Measurements from ENCODE around the gene NT5C2. TPM values are rescaled to one million over a fixed set of nuclear protein-coding genes. Genes with fewer than 3 reads are reported as not detected.
"Not testable (repeated sequence)": the region's sequence is repeated elsewhere in the genome, so short reads cannot be mapped to it uniquely, and the experiment has no call there.

NT5C2 gene
- total RNA-seq, 1 experiment from 2014 or later: 76.1 TPM

DNA sequence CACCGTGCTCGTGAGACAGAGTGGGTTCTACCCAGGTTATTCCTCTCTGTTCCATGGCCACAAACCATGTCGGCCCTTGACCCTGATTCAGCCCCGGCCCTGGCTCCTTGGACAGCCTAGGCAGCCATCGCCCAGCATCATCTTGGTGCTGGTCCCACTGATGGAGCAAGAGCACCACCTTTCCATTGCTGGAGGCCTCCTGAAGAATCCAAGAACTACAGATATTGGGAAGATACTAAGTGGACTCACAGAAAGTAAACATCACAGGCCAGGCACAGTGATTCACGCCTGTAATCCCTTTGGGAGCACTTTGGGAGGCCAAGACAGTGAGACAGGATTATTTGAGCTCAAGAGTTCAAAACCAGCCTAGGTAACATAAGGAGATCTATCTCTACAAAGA is 125.1 kb downstream of the NT5C2 start (continued):
- TF ChIP-seq FOXJ3 (CRISPR knock-in tag; IDR thresholded peaks at IDR 0.05; ENCODE audit: borderline replicate concordance) (no peak), NFE2L1 (CRISPR knock-in tag; IDR thresholded peaks at IDR 0.05) (no peak), NFYB (CRISPR knock-in tag; conservative IDR thresholded peaks at IDR 0.05; ENCODE audit: low read depth) (no peak), IRF2 (CRISPR knock-in tag; IDR thresholded peaks at IDR 0.05; ENCODE audit: borderline replicate concordance, low read depth) (no peak), ZBTB21 (CRISPR knock-in tag; IDR thresholded peaks at IDR 0.05; ENCODE audit: borderline replicate concordance) (no peak)

DNA sequence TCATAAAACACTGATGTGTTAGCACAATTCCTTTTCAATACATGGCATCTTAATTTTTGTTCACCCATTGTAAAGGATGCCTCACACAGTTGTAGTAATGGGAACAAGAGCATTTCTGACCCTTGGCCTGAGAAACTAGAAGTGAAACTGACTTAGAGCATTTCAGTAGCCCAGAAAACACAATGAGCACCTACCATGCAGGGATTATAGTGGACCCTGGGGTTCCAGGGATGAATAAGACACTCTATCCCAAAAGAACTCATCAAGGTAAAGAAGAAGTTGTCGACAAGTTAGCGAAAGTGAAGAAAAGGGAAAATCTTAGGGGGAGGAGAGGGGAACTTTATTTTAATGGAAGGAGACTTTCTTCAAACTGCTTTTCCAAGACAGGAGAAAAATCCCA is 125.6 kb downstream of the NT5C2 start:
- DNase-seq (ENCODE audit: low spot score) (no peak), ATAC-seq (no peak)
- no peaks in the 10 kb centered on the region; the same call in 1 of the 2 replicates for H3K36me3 Mint-ChIP-seq
- H3K27me3 Mint-ChIP-seq (ENCODE audit: low read depth): no peaks in the 10 kb centered on the region
- no peak overlapping the region for H3K4me3 Mint-ChIP-seq
- CTCF ChIA-PET: interaction anchor here (0.7 to 3.1 kb wide), 3 partner anchors 87 to 177 kb away, joined by 3 to 33 read pairs (median 3); partner anchors contain the start of gene CNNM2
- H3K4me1 Mint-ChIP-seq: peaks cover 15% of the 10 kb centered on the region
- no peak overlapping the region for H3K27ac Mint-ChIP-seq
- TF ChIP-seq, protein P1, sequence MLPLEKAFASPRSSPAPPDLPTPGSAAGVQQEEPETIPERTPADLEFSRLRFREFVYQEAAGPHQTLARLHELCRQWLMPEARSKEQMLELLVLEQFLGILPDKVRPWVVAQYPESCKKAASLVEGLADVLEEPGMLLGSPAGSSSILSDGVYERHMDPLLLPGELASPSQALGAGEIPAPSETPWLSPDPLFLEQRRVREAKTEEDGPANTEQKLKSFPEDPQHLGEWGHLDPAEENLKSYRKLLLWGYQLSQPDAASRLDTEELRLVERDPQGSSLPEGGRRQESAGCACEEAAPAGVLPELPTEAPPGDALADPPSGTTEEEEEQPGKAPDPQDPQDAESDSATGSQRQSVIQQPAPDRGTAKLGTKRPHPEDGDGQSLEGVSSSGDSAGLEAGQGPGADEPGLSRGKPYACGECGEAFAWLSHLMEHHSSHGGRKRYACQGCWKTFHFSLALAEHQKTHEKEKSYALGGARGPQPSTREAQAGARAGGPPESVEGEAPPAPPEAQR (CRISPR knock-in tag; IDR thresholded peaks at IDR 0.05): no peak
- TF ChIP-seq SOX15 (CRISPR knock-in tag; IDR thresholded peaks at IDR 0.05) (no peak), NR3C1 (CRISPR knock-in tag; conservative IDR thresholded peaks at IDR 0.05; ENCODE audit: low read depth) (no peak), SP1 (CRISPR knock-in tag; conservative IDR thresholded peaks at IDR 0.05) (no peak)
- TF ChIP-seq, protein P2, sequence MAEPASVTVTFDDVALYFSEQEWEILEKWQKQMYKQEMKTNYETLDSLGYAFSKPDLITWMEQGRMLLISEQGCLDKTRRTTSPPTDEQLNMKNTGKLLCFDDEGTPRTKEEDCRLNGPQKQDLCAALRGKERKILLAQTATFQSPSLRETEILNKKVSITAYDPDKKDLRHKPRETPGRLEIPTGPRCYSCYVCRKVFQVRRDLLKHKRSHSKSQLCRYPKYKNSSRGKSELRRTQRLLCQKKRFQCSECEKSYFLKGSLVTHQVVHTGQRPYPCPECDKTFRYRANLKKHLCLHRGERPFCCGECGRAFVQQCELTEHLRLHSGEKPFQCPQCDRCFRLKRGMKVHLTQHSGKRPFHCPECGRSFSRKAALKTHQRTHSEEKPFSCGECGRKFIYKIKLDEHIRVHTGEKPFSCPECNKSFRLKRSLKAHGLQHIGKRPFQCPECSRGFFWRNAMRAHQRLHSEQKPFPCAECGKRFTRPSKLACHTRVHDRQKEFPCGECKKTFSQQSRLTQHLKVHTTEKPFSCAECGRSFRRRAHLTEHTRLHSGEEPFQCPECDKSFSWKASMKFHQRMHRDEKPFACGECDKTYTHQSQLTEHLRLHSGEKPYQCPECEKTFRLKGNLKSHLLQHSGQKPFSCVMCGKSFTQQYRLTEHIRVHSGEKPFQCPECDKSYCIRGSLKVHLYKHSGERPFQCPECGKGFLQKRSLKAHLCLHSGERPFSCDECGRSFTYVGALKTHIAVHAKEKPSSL (CRISPR knock-in tag; conservative IDR thresholded peaks at IDR 0.05): no peak
- TF ChIP-seq, protein P3, sequence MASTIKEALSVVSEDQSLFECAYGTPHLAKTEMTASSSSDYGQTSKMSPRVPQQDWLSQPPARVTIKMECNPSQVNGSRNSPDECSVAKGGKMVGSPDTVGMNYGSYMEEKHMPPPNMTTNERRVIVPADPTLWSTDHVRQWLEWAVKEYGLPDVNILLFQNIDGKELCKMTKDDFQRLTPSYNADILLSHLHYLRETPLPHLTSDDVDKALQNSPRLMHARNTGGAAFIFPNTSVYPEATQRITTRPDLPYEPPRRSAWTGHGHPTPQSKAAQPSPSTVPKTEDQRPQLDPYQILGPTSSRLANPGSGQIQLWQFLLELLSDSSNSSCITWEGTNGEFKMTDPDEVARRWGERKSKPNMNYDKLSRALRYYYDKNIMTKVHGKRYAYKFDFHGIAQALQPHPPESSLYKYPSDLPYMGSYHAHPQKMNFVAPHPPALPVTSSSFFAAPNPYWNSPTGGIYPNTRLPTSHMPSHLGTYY (CRISPR knock-in tag; IDR thresholded peaks at IDR 0.05): no peak
- TF ChIP-seq, protein P4, sequence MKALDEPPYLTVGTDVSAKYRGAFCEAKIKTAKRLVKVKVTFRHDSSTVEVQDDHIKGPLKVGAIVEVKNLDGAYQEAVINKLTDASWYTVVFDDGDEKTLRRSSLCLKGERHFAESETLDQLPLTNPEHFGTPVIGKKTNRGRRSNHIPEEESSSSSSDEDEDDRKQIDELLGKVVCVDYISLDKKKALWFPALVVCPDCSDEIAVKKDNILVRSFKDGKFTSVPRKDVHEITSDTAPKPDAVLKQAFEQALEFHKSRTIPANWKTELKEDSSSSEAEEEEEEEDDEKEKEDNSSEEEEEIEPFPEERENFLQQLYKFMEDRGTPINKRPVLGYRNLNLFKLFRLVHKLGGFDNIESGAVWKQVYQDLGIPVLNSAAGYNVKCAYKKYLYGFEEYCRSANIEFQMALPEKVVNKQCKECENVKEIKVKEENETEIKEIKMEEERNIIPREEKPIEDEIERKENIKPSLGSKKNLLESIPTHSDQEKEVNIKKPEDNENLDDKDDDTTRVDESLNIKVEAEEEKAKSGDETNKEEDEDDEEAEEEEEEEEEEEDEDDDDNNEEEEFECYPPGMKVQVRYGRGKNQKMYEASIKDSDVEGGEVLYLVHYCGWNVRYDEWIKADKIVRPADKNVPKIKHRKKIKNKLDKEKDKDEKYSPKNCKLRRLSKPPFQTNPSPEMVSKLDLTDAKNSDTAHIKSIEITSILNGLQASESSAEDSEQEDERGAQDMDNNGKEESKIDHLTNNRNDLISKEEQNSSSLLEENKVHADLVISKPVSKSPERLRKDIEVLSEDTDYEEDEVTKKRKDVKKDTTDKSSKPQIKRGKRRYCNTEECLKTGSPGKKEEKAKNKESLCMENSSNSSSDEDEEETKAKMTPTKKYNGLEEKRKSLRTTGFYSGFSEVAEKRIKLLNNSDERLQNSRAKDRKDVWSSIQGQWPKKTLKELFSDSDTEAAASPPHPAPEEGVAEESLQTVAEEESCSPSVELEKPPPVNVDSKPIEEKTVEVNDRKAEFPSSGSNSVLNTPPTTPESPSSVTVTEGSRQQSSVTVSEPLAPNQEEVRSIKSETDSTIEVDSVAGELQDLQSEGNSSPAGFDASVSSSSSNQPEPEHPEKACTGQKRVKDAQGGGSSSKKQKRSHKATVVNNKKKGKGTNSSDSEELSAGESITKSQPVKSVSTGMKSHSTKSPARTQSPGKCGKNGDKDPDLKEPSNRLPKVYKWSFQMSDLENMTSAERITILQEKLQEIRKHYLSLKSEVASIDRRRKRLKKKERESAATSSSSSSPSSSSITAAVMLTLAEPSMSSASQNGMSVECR (CRISPR knock-in tag; IDR thresholded peaks at IDR 0.05; ENCODE audit: borderline replicate concordance): no peak
- POLR2A ChIA-PET: no interaction called here
- H3K9me3 Mint-ChIP-seq: no peaks in the 10 kb centered on the region

DNA sequence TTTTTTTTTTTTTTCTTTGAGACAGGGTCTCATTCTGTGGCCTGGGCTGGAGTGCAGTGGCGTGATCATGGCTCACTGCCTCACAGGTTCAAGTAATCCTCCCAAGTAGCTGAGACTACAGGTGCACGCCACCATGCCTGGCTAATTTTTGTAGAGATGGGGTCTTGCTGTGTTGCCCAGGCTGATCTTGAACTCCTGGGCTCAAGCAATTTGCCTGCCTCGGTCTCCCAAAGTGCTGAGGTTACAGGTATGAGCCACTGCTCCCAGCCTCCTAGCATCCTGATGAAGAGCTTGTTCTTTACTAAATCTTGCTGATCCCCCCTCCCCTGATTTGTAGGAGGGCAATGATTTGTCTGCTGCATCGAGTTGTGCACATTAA is 126.0 kb downstream of the NT5C2 start:
- CTCF ChIA-PET: interaction anchor here (0.5 to 1.7 kb wide), 6 partner anchors 9 to 232 kb away, joined by 3 to 5 read pairs (median 3); no protein-coding TSS in a partner anchor
- ATAC-seq; H3K9me3 Mint-ChIP-seq; H3K4me3 Mint-ChIP-seq; DNase-seq (ENCODE audit: low spot score); H3K27me3 Mint-ChIP-seq (ENCODE audit: low read depth); H3K36me3 Mint-ChIP-seq; POLR2A ChIA-PET; H3K27ac Mint-ChIP-seq: not testable (repeated sequence)
- peaks cover 15% of the 10 kb centered on the region for H3K4me1 Mint-ChIP-seq
